Stimulated activated CD4-positive, alpha-beta T cell treated with anti-CD3 and anti-CD28 coated beads, Interleukin-12 subunit alpha, Interleukin-12 subunit beta, amount 100 ng/mL, for 24 hours (primary cell): ENCODE measurements around the gene TTC31.
"Not testable (repeated sequence)": the region's sequence is repeated elsewhere in the genome, so short reads cannot be mapped to it uniquely, and the experiment has no call there.

Experiments used
- DNase-seq, 2 experiments: peaks; one replicate each; pipeline ENCODE4 v3.0.0-alpha.2; 2020; ENCODE audit warnings: low read depth in 2 of 2

Gene TTC31

DNA sequence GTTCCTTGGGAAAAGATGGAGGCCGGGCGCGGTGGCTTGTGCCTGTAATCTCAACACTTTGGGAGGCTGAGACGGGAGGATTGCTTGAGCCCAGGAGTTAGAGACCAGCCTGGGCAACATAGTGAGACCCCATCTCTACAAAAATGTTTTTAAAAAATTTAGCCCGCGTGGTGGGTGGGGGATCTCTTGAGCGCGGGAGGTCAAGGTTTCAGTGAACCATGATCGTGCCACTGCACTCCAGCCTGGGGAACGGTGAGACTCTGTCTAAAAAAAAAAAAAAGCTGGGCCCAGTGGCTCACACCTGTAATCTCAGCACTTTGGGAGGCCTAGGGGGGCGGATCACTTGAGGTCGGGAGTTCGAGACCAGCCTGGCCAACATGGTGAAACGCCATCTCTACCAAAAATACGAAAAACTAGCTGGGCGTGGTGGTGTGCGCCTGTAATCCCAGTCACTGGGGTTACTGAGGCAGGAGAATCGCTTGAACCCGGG, 839 bp downstream of the TTC31 start:
- DNase-seq = not testable (repeated sequence)

DNA sequence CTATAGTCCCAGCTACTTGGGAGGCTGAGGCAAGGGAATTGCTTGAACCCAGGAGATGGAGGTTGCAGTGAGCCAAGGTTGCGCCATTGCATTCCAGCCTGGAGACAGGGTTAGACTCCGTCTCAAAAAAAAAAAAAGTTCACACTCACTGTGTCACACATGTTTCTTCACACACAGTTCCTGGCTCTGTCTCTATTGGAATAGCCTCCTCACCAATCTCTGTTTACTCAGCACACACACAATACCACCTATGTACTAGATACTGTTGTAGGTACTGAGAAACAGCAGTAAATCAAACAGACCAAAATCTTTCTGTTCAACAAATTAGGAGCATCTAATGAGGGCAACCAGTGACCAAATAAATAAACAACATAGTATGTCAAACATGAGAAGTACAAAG, 3.3 kb downstream of the TTC31 start:
- no peak for DNase-seq

DNA sequence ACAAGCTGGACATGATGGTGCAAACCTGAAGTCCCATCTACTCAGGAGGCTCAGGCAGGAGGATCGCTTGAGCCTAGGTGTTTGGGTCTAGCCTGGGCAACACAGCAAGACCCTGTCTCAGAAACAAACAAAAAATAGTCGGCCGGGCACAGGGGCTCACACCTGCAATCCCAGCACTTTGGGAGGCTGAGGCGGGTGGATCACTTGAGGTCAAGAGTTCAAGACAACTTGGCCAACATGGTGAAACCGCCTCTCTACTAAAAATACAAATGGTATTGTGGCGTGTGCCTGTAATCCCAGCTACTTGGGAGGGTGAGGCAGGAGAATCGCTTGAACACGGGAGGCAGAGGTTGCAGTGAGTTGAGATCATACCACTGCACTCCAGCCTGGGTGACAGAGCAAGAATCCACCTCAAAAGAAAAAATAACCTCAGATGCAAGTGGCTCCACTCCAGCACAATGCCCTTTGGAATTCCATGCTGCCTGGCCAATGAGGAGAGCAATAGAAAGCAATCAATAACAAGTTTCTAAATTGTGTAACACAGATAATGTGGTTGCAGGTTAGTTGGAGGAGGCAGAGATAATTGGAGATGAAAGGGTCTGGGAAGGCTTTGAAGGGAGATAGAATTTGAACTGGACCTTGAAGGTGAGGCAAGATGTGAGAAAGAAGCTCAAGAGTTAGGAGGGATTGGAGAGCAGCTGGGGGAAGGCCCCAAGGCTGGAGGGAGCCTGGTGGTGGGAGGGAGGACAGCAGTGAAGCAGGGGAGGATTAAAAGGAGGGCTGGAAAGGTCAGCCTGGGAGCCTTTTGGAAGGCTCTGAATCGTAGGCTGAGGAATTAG, 6.0 kb downstream of the TTC31 start:
- DNase-seq = no peak

DNA sequence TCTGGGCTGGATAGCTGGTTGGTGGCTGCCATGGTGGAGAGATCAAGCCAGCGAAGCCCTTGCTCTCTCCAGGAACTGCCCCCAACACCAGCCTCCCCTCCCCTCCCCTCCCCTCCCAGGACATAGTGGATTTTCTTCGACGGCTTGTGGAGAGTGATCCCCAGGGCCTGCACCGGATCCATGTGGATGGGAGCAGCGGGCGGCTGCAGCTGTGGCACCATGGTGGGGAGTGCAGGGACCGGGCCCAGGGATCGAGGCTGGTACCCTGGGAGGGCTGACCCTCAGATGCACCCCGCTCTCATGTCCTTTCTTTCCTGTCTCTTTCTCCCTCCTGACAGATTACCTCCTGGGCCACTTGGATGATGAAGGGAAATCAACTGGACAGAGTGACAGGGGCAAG, 7.0 kb downstream of the TTC31 start:
- no peak for DNase-seq

DNA sequence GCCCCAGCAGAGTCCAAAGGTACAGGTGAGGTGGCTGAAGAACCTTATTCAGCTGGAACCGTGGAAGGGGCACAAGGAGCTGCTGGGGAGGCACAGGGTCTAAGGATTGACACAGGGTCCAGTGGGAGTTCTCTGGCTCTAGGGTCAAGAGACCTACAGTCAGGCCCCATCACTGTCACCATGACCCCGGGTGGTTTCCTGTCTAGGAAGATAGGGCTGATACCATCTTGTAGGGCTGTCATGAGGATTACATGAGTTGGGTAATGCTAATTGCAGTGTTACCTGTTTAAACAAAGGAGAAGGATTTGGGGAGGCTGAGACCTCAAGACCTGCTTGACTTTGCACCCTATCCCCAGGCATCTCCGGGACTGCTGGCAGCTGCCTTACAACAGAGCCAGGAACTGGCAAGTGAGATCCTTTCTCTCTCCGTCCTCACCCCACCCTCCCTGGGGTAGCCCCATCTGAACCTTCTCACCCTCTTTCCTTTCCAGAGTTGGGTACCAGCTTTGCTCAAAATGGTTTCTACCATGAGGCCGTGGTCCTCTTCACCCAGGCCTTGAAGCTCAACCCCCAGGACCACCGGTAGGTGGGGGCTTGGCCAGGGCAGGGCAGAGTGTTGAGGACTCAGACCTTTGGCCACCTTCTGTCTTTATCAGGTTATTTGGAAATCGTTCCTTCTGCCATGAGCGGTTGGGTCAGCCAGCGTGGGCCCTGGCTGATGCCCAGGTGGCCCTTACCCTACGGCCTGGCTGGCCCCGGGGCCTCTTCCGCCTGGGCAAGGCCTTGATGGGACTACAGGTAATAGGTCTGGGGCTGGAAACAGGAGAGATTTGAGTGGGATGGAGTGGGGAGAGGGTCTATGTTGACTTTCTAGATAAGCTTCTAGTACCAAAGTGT, 9.0 kb downstream of the TTC31 start:
- DNase-seq = no peak

DNA sequence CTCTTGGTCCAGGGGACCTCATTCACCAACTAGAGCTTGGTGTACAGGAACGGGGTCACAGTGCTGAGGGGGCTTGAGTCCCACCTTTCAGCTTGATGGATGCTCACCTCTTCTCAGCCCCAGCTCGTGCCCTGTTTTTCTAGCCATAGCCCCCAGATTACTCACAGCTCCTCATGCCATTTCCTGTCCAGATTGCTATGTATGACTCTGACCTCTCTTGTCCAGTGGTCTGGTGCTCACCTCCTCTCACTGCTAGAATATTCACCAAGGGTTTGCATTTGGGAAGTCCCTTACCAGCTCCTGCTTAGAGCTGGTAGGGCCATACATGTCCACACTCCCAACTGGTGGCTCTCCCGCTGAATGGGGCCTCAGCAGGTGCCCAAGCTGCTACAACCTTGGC, 10.7 kb downstream of the TTC31 start:
- no peak for DNase-seq

DNA sequence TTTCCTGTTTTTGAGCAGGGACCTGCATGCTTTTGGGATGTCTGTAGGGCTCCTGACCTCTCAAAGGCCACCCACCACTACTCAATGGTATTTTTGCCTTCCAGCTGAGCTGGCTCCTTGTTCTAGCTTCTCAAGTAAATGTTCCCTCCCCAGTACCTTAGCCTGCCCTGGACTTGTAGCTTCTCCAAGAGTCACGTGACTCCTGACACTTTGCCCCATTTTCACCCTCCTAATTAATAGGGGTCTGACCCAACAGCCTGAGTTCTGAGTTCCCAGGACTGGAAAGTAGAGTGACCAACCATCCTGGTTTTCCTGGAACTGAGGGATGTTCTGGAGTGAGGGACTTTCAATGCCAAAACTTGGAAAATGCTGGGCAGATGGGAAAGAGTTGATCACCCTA, 12.6 kb downstream of the TTC31 start:
- DNase-seq = no peak

DNA sequence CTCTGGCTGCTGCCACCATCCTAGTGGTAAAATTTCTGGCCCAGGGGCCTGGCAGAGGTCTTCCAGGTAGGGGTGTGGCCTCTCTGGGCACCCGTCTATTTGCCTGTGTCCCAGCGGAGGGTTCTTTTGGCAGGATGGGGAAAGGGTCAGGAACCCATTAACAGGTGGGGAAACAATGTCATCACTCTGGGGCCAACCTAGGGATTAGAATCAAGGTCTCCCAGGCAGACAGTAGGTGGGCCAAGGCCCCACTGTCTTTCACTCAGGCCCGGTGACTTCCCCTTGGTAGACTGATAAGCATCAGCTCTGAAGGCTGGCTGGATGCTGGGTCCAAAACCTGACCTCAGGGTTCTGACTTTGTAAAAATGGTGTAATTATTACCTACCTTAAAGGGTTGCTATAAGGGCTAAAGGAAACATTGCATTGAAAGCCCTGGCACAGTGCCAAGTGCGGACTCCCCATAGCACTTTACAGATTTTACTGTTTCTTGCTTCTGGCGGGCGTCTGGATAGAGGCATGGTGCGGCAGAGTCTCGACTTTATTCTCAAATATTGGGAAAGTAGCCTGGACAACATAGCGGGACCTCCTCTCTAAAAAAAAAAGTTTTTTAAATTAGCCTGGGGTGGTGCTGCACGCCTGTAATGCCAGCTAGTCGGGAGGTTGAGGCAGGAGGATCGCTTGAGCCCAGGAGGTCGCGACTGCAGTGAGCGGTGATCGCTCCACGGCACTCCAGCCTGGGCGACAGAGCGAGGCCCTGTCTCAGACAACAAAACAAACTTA, 14.3 kb downstream of the TTC31 start:
- DNase-seq = no peak

DNA sequence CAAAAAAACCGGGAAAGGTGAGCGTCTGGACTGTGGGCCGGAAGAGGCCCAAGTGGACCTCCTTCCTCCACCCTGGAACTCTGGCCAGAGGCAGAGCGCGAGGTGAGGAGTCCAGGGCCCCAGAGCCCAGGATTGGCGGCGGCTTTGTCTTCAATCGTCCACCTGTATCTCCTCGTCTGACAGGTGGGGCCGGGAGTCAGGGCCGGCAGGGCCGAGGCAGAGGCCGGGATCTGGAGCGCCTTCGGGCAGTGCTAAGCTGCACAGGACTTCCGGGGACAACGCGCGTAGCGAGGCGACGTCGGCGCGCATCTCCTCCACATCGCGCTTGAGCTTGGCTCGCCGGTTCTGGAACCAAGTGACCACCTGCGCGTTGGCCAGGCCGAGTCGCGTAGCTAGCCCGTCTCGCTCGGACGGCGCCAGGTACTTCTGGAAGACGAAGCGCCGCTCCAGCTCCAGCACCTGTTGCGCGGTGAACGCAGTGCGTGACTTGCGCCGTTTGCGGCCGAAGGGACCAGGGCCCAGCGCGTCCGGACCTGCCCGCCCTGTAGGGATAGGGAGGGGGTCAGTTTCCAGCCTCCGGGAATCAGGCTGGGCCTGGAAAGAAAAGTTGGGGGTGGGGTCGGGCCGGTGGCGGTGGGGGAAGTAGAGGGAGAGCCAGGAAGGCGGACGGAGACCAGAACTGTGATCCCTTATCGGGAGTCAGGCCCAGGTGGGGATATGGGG, 15.1 kb downstream of the TTC31 start:
- DNase-seq = peak in 1 of 2 experiments; percentile 16

DNA sequence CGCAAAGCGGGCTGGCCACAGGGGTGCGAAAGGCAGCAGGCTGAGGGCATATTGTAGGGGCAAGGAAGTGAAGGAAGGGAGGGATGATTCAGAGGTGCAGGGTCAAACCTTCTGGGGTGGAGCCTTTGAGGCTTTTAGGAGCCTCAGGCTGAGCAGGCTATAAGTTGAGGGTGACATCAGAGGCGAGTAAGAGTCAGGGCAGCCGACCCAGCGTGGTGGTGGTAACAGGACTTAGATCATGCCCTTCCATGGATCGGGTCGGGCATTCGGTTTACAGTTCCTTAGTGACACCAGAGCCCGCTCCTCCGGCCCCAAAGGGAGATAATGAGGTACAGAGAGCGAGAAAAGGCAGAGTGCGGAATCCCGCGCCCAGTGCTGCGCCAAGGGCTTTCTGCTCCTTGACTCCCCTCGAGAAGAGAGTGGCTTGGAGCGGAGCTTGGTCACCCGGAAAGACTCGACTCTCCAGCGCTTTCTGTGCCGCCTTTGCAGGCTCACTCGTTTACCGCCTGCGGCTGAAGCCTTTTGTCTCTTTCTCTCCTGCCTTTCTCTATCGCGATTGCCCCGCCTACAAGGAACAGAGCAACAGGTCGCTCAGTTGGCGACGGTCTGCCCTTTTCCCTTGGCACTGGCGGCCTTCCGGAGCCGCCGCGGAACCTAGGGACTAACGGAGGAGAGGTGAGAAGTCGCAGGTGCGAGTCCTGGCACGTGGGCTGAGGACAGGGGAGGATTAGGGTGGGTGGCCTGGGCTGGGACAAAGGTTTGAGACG, 15.8 kb downstream of the TTC31 start:
- peak in 1 of 2 experiments; percentile 18 for DNase-seq

DNA sequence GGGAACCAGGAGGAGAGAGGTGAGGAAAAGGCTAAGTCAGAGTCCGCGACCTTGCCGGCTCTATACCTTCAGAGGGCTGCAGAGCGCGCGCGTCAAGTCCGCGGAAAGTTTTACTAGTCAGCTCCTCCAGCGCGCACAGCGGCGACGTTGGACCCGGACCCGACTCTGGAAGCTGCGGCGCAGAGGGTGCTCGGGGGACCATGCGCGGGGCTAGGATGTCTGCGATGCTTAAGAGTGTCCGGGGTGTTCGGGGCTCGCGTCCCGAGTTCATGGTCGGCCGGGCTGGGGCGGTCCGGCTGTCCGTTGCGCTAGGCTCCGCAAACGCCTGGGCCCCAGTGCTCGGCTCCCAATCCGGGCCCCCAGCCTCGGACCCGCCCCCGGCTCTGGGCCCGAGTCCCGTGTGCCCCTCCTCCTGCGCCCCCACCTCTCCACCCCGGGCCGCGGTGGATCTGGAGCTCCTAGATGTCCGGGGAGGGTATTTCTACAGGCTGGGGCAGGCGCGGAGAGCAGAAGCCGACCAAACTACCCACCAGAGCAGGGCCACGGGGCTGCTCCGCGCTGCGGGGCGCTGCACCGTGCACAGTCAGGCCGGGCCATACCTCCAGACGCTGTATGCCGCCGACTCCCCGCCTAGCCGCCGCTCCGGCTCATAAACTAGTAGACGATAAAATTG, 16.5 kb downstream of the TTC31 start, which contains the start of gene LBX2:
TSS of gene LBX2 (minus strand) at position 337 of the 673 bp plus-strand sequence. CDS start at position 271, 66 bp downstream.
- peak in 1 of 2 experiments; percentile 43 for DNase-seq

DNA sequence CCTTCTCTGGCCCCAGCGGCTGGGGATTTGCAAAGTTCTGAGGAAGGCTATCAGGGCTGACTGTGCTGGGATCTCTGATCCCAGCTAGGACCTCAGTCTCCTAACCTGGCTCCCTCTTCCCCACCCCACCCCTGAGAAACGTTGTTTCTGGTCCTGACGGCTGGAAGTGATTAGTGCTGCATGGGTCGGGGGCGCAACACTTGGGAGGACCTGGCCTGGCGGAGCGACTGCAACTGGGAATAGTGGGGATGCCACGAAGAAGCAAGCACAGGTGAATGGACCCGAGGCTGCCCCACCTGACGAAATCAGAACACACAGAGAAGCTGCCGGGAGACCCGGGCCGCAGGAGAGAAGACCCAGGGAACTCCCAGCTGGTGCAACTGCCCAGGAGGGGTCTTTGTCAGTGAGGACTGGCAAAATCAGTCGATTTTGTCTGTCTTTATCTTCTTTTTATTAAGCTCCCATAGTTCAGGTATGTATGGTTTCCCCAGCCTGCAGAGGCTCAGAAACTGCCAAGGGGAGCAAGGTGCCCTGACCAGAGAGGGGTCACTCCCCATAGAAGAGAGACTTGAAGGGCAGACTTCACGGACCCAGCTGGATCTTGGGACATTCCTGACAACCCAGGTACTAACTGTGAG, 17.2 kb downstream of the TTC31 start:
- no peak for DNase-seq

DNA sequence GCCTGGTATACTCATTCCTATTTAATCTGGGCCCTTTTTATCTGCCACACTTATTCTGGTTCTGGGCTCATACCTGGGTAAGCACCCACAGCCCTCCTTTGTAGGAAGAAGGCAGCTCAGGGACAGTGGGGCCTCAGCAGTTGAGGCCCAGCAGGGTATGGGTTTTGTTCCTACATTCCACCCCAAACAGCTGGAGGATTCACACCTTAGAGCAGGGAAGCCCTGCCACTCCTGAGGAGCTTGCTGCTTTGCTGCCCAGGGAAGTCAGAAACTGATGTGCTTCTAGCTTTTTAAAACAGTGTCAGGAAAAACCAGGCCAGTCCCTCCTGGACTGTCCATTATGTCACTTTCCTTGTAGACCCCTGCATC, 17.7 kb downstream of the TTC31 start:
- no peak for DNase-seq

DNA sequence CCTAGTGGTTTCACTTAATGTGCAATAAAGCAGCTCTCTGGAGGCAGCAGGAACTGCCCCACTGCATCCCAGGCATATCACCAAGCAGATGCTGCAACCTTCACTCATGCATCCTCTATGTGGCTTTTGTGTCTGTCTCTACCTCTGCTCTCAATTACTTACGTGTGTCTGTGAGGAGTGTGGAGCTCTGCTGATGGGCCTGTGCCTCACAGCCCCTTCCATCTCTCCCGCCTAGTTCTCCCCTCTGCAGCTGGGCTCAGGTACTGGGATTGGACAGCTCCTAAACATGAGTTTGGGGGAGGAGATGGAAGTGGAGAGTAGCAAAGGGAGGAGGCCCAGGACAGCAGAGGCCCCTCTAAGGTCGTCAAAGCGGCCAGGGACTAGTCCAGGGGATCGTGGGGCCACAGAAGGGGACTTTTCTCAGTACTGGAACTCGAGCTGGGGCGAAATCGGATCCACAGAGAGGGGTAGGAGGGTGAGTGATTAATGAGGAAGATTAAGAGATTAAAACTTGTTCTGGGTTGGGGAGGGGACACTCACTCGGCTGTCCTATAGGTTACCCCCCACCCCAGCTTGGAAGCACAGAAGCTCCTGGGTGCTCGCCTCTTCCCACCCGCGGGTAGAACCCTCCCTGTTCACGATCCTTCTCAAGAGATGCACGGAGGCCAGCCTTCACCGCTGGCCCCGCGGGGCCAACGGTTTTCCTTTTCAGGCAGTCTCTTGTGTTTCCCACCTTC, 18.6 kb downstream of the TTC31 start:
- no peak for DNase-seq

DNA sequence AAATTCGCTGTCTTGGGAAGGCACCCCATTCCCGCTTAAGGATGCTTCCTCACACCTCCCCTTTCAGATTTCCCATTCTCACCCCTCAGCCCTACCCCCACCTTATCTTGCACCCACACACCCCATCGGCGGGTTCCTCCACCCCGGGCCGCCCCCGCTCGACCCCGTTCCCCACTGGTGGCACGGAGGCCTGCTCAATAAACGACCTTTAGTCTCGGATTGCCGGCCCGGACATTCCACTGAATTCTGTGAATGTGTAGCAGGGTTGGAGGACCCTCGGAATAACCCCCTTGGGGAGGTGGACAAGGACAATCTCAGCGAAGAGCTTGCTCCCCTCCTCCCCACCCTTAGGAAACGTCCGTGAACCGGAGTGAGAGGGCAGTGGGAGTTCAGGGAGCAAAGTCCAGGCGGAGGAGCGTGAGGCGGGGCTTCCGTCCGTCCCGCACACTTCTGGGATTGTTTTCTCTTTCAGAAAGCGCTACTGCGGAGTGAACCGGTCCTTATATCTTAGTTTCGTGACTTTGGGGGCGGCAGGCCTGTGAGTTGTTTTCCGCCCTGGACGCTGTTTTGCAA, 19.4 kb downstream of the TTC31 start:
- DNase-seq = no peak

DNA sequence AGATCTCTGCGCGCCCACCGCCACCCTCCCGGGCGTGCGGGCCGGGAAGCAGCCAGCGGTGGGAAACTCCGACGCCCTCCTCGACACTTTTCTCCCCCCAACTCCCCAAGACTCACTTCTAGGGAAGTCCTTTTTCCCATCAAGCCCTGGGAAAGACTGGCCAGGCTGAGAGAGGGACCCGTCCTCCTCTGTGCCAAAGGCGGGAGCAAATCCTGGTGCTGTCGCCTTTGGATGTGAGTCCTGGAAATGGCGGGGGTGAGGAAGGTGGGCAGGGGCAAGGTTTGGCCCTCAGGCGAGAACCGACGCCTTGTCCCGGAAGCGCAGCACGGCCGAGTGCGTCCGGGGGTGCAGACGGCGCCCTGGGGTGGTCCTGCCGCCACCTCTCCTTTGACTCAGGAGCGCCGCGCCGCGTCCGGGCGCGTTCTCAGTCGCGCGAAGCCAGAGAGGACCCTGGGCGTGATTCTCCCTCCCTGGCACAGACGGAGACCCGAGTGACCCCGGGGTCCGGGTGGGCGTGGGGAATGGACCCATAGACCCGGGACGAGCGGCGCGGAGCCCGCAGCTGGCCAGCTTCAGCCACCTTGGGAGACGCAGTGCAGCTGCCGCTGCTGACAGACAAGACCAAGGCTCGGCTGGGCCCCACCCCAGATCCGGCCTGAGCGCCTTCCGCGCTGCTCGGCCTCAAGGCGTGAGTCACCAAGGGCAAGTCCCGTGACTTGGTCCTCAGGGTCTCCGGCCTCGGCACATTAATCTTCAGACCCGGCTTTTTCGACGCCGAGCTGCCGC, 20.0 kb downstream of the TTC31 start:
- peak in 1 of 2 experiments; percentile 40 for DNase-seq
